ENCODE results near the gene HNRNPC.
"Not testable (repeated sequence)": the region's sequence is repeated elsewhere in the genome, so short reads cannot be mapped to it uniquely, and the experiment has no call there.

Gene HNRNPC

GRCh38 chr14:21268617-21269251, 508 bp downstream of the HNRNPC start:
- peak; percentile 40 for DNase-seq (ENCODE audit: low spot score)

GRCh38 chr14:21267886-21268616, 1.2 kb downstream of the HNRNPC start:
- DNase-seq (ENCODE audit: low spot score), result peak; percentile 28

DNA sequence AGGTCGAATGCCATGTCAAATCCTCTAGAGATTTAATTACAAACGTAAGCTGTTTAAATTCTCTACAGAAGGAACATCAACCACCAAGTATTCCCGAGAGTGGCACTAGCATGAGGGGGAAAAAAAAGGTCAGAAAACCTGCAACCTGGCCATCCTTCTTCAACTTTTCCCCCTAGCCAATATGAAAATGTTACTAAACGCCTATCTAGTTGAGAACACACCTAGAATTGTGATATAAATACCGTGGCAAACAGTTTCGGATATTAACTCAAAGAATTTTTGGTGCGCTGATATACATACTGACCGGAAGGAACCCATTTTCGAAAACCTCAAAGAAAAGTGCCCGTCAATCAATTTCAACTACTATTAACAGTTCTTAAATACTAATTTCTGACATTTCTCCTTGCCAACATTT, 1.8 kb downstream of the HNRNPC start:
- no peak for DNase-seq (ENCODE audit: low spot score)

GRCh38 chr14:21264025-21264801, 5.0 kb downstream of the HNRNPC start:
- peak; percentile 79 for DNase-seq (ENCODE audit: low spot score)

DNA sequence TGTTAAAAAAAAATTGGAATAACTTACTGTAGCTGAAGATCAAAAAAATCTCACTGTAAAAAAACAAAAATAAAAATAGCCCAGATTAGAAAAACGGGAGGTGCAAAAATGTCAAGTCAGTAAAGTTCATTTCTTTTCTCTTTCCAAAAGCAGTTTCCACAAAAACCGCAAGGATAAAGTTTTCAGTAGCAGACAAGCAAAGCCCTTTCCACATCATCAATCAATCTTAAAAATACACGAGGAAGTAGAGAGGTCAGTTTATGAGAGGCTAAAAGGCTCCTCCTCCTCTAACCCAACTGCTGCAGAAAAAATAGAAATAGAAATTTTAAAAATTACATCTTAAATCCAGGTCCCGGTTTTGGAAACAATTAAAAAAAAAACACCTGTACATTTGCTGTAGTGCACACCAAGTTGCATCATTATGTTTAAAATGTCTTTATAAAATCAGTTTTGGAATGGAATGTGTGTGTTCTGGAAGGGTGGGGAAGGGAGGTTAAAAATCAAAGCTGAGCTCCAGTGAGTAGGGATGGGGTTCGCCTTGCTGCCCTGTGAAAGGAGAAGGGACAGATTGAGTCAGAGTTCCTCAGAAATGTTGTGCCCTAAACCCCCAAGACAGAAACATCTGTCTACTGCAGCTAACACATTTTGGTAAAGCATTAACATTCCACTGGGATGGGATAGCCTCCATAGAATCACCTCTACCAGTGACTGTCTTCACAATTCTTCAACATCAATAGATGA, 5.8 kb downstream of the HNRNPC start:
- DNase-seq (ENCODE audit: low spot score), result no peak

DNA sequence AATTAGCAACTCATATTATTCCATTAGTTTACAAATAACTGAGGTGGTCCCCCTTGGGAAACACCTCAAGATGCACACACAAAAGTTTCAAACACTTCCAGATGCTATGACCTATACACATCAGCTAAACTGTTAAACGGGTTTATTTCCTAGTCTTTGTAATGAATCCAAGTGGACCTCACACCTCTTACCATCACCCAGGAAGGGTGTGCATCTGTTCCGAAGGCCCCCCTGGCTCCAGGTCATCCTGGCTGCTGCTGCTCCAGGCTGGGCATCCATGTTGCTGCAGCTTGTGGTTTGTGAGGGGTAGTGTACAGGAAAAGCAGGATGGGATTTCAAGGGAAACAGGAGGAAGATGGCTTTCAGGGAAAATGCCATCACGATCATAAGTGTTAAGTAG, 6.8 kb downstream of the HNRNPC start:
- no peak for DNase-seq (ENCODE audit: low spot score)

DNA sequence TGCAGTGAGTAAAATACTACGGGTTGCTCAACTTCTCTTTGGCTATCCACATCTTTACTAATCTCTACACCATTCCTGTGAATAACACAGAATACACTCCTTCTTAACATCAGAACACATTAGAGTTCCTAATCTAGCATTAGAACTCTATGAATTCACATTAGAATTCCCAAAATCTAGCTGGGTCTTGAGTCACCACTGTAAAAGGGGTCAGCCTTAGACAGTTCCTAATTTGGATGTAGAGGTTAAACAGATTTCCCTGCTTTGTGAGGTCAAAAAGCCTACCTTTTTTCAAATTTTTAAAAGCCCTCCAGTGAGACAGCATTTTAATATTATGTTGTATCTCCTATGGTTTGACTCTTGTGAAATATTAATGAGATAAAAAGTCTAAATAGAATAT, 7.4 kb downstream of the HNRNPC start:
- no peak for DNase-seq (ENCODE audit: low spot score)

DNA sequence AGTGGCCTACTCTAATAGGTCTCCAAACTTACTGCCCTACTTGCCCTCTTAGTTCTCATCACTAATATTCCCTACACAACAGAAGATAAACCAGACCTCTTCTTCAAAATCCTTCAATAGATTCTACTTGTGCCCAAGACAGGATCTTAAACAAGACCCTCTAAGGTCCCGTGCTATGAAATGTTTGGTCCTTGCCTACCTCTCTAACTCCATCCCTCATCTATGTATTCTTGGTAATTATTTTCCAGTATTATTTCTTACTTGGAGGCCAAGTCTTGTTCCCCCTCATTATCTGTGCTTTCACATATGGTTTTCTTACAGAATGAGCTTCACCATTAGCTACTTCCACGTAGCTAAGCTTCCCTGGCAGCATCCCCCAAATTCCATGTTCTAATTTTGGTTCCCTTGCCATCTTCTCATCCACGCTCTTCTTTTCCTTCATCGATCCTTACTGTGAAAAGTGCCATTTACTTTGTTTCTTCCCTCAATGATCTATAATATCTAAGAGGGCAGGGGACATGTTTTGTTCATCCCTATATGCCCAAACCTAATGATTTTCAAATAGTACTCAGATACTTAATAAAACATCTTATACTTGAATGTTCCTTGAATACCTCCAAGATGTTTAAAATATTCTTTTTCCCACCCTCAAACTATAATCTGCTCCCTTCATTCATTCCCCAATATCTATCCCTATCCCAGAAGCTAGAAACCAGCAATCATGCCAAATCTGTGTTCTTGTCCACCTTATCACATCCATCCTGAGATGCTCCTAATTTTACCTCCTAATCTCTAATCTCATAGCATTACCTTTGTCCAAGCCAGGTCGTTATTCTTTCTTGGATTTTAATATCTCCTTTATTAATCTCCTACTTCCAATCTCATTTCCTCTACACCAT, 10.1 kb downstream of the HNRNPC start:
- no peak for DNase-seq (ENCODE audit: low spot score)

- DNase-seq (ENCODE audit: low spot score), result no peak
Observed at GRCh38 chr14:21258005-21258888, 11.0 kb downstream of the HNRNPC start.

DNA sequence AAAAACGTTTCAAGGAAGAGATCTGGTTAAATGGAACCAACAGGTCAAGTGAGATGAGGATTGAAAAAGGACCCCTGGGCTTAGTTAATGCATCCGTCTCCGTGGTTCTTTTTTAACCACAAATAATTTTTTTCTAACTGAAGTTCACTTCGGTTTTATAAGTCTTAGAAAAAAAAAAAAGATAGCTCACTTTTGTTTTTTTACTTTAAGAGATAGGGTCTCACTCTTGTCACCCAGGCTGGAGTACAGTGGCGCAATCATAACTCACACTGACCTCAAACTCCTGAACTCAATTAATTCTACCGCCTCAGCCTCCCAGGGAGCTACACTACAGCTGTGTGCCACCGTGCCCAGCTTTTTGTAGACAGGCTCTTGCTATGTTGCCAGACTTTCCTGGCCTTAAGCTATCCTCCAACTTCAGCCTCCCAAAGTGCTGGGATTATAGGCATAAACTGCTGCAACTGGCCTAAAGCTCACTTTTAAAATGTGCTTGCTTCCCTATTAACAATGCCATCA, 11.8 kb downstream of the HNRNPC start:
- no peak for DNase-seq (ENCODE audit: low spot score)

- no peak for DNase-seq (ENCODE audit: low spot score)
Observed at GRCh38 chr14:21256539-21257393, 12.5 kb downstream of the HNRNPC start.

- DNase-seq (ENCODE audit: low spot score), result not testable (repeated sequence)
Observed at GRCh38 chr14:21256102-21256447, 13.2 kb downstream of the HNRNPC start.

GRCh38 chr14:21255385-21256101, 13.7 kb downstream of the HNRNPC start:
- no peak for DNase-seq (ENCODE audit: low spot score)

- DNase-seq (ENCODE audit: low spot score), result no peak
Observed at GRCh38 chr14:21252149-21252548, 17.1 kb downstream of the HNRNPC start.

- no peak for DNase-seq (ENCODE audit: low spot score)
Observed at GRCh38 chr14:21251215-21251614, 18.0 kb downstream of the HNRNPC start.

DNA sequence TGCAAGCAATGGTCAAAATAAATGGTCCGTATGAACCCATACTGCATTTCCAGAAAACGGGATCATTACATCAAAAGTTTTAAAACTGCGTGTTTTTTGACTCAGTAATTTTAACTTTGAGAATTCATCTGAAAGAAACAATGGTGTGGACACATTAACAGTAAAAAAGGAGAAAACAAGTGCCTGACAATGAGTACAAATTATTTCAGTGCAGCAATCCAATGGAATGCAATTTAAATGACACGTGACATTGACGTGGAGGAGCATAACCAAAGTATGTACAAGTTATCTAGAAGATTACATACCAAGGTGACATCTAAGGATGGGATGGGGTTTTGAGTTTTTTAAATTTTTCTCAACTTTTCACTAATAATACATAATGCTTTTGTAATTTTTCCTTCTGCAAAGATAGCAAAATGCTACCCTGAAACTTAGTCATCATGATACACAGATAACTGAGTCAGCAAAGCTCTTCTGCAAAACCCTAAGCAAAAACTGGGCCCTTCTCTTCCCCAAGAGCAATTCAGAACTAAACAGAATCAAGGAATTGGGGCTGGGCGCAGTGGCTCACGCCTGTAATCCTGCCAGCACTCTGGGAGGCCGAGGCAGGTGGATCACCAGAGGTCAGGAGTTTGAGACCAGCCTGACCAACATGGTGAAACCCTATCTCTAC, 20.4 kb downstream of the HNRNPC start:
- DNase-seq (ENCODE audit: low spot score), result no peak

- DNase-seq (ENCODE audit: low spot score), result no peak
Observed at GRCh38 chr14:21248338-21248737, 20.9 kb downstream of the HNRNPC start.

GRCh38 chr14:21245813-21246212, 23.4 kb downstream of the HNRNPC start:
- no peak for DNase-seq (ENCODE audit: low spot score)

Measured in CD4-positive, alpha-beta T cell treated with Interleukin-2 at 100 ng/mL for 4 hours (primary cell).